Measurements from ENCODE around the gene SNRNP35. TPM values are rescaled to one million over a fixed set of nuclear protein-coding genes. Genes with fewer than 3 reads are reported as not detected.
"Not testable (repeated sequence)": the region's sequence is repeated elsewhere in the genome, so short reads cannot be mapped to it uniquely, and the experiment has no call there.

SNRNP35 gene
- total RNA-seq, 3 donors from 2014 or later (not counting 1 experiment from before 2014, with no cell fraction given) = 25.6 to 34.8 (median 28.7) TPM

GRCh38 chr12:123449856-123450255 is 8.1 kb upstream of the SNRNP35 start:
- H3K9me3 ChIP-seq (ENCODE audit: control insufficient read depth, insufficient read depth, low read length) = no peaks in the 10 kb centered on the region
- peaks cover 9 to 14% of the 10 kb centered on the region in 2 donors for H3K4me1 Mint-ChIP-seq
- H3K27ac ChIP-seq (ENCODE audit: low read length) = no peak overlapping the region
- H3K36me3 ChIP-seq (ENCODE audit: control insufficient read depth, insufficient read depth, low read length) = no peaks in the 10 kb centered on the region
- no peaks in the 10 kb centered on the region for H3K9me3 Mint-ChIP-seq
- H3K27ac Mint-ChIP-seq = peak overlapping the region; percentile 48 to 60
- ATAC-seq = no peak
- H3K4me3 ChIP-seq (ENCODE audit: low read length) = no peak overlapping the region
- 92% methylated on average over 3 of the region's 4 CpGs for WGBS (ENCODE audit: insufficient coverage)
- no peaks in the 10 kb centered on the region for H3K27me3 Mint-ChIP-seq (ENCODE audit: low read depth in 2 of 2)
- H3K27me3 ChIP-seq (ENCODE audit: control insufficient read depth, insufficient read depth, low read length) = no peaks in the 10 kb centered on the region
- intact Hi-C loops (cut with micrococcal nuclease) = loop anchor here (10.0 kb wide), 1 partner anchor 85 kb away; the partner anchor contains the start of gene SBNO1
- DNase-seq = no peak
- no peak overlapping the region for H3K4me3 Mint-ChIP-seq
- TF ChIP-seq CTCF (IDR thresholded peaks at IDR 0.05) = no peak
- H3K4me1 ChIP-seq (ENCODE audit: control insufficient read depth, insufficient read depth, low read length) = peaks cover 25% of the 10 kb centered on the region
- no peaks in the 10 kb centered on the region for H3K36me3 Mint-ChIP-seq

GRCh38 chr12:123450636-123451035 is 7.3 kb upstream of the SNRNP35 start:
- intact Hi-C loops (cut with micrococcal nuclease) = loop anchor here (10.0 kb wide), 1 partner anchor 86 kb away; the partner anchor contains the start of gene SBNO1
- Mint-ChIP-seq H3K27ac (no peak overlapping the region), H3K9me3 (no peaks in the 10 kb centered on the region), H3K4me1 (peaks cover 9 to 14% of the 10 kb centered on the region in 2 donors), H3K27me3 (ENCODE audit: low read depth in 2 of 2) (no peaks in the 10 kb centered on the region), H3K4me3 (no peak overlapping the region), H3K36me3 (no peaks in the 10 kb centered on the region)
- no peaks in the 10 kb centered on the region for H3K9me3 ChIP-seq (ENCODE audit: control insufficient read depth, insufficient read depth, low read length)
- no peak for ATAC-seq
- TF ChIP-seq CTCF (IDR thresholded peaks at IDR 0.05) = no peak
- no peaks in the 10 kb centered on the region for H3K36me3 ChIP-seq (ENCODE audit: control insufficient read depth, insufficient read depth, low read length)
- no peak overlapping the region for H3K27ac ChIP-seq (ENCODE audit: low read length)
- WGBS (ENCODE audit: insufficient coverage) = 95% methylated on average over 9 of the region's 9 CpGs
- H3K4me3 ChIP-seq (ENCODE audit: low read length) = no peak overlapping the region
- H3K4me1 ChIP-seq (ENCODE audit: control insufficient read depth, insufficient read depth, low read length) = peaks cover 18% of the 10 kb centered on the region
- H3K27me3 ChIP-seq (ENCODE audit: control insufficient read depth, insufficient read depth, low read length) = no peaks in the 10 kb centered on the region
- no peak for DNase-seq

- DNase-seq; H3K9me3 ChIP-seq (ENCODE audit: control insufficient read depth, insufficient read depth, low read length); H3K27ac ChIP-seq (ENCODE audit: low read length); H3K9me3 Mint-ChIP-seq; H3K27me3 ChIP-seq (ENCODE audit: control insufficient read depth, insufficient read depth, low read length); H3K27me3 Mint-ChIP-seq (ENCODE audit: low read depth in 2 of 2); H3K36me3 ChIP-seq (ENCODE audit: control insufficient read depth, insufficient read depth, low read length); H3K4me3 Mint-ChIP-seq; H3K36me3 Mint-ChIP-seq; H3K4me3 ChIP-seq (ENCODE audit: low read length): not testable (repeated sequence)
- Mint-ChIP-seq H3K4me1 (peaks cover 9 to 10% of the 10 kb centered on the region in 2 donors), H3K27ac (peak overlapping the region in 1 of 2 donors; percentile 31)
- peak in 1 of 3 donors; percentile 2 for ATAC-seq
- H3K4me1 ChIP-seq (ENCODE audit: control insufficient read depth, insufficient read depth, low read length) = peaks cover 16% of the 10 kb centered on the region
- 0% methylated on average over 1 of the region's 1 CpG for WGBS (ENCODE audit: insufficient coverage)
- intact Hi-C loops (cut with micrococcal nuclease) = loop anchor here (10.0 kb wide), 1 partner anchor 87 kb away; the partner anchor contains the start of gene SBNO1
Measured at GRCh38 chr12:123452276-123452550, 5.7 kb upstream of the SNRNP35 start.

- H3K4me3 Mint-ChIP-seq = no peak overlapping the region
- peaks cover 11% of the 10 kb centered on the region for H3K4me1 ChIP-seq (ENCODE audit: control insufficient read depth, insufficient read depth, low read length)
- H3K36me3 ChIP-seq (ENCODE audit: control insufficient read depth, insufficient read depth, low read length) = no peaks in the 10 kb centered on the region
- no peaks in the 10 kb centered on the region for H3K9me3 Mint-ChIP-seq
- H3K9me3 ChIP-seq (ENCODE audit: control insufficient read depth, insufficient read depth, low read length) = no peaks in the 10 kb centered on the region
- H3K27me3 ChIP-seq (ENCODE audit: control insufficient read depth, insufficient read depth, low read length) = no peaks in the 10 kb centered on the region
- intact Hi-C loops (cut with micrococcal nuclease) = loop anchor here (10.0 kb wide), 1 partner anchor 88 kb away; the partner anchor contains the start of gene SBNO1
- WGBS (ENCODE audit: insufficient coverage) = 89% methylated on average over 2 of the region's 3 CpGs
- ATAC-seq (peak in 1 of 3 donors; percentile 9), DNase-seq (peak in 1 of 2 donors; percentile 35)
- no peak overlapping the region for H3K27ac Mint-ChIP-seq
- TF ChIP-seq CTCF (IDR thresholded peaks at IDR 0.05) = no peak
- H3K27ac ChIP-seq (ENCODE audit: low read length) = no peak overlapping the region
- H3K36me3 Mint-ChIP-seq = no peaks in the 10 kb centered on the region
- no peak overlapping the region for H3K4me3 ChIP-seq (ENCODE audit: low read length)
- no peaks in the 10 kb centered on the region for H3K27me3 Mint-ChIP-seq (ENCODE audit: low read depth in 2 of 2)
- H3K4me1 Mint-ChIP-seq = peaks cover 9 to 10% of the 10 kb centered on the region in 2 donors
Measured at GRCh38 chr12:123453165-123453564, 4.8 kb upstream of the SNRNP35 start.

- H3K4me3 ChIP-seq (ENCODE audit: low read length); H3K27ac Mint-ChIP-seq; H3K9me3 Mint-ChIP-seq; H3K27me3 Mint-ChIP-seq (ENCODE audit: low read depth in 2 of 2); H3K36me3 Mint-ChIP-seq; H3K27me3 ChIP-seq (ENCODE audit: control insufficient read depth, insufficient read depth, low read length); H3K27ac ChIP-seq (ENCODE audit: low read length); DNase-seq; intact Hi-C loops (cut with micrococcal nuclease); H3K4me3 Mint-ChIP-seq; H3K9me3 ChIP-seq (ENCODE audit: control insufficient read depth, insufficient read depth, low read length); ATAC-seq: not testable (repeated sequence)
- H3K4me1 ChIP-seq (ENCODE audit: control insufficient read depth, insufficient read depth, low read length) = peaks cover 10% of the 10 kb centered on the region
- WGBS (ENCODE audit: insufficient coverage) = 94% methylated on average over 11 of the region's 11 CpGs
- peaks cover 19 to 39% of the 10 kb centered on the region in 2 donors for H3K4me1 Mint-ChIP-seq
- peaks cover 23% of the 10 kb centered on the region for H3K36me3 ChIP-seq (ENCODE audit: control insufficient read depth, insufficient read depth, low read length)
Measured at GRCh38 chr12:123463174-123463573, 5.2 kb downstream of the SNRNP35 start.
